Kidney glomerular epithelial cell (primary cell): ENCODE results near the gene AMZ1.
A peak's percentile ranks its signal among the peaks of the same experiment; 100 is the strongest.
"Not testable (repeated sequence)": the region's sequence is repeated elsewhere in the genome, so short reads cannot be mapped to it uniquely, and the experiment has no call there.

ENCODE experiments used
- DNase-seq: peaks from one replicate; lab custom pipeline; 2025; lab: John Stamatoyannopoulos, UW

Gene AMZ1

GRCh38 chr7:2670171-2670570 is 17.8 kb upstream of the AMZ1 start:
- DNase-seq, result no peak

- peak; percentile 4 for DNase-seq
Measured at GRCh38 chr7:2670720-2671391, 17.1 kb upstream of the AMZ1 start.

DNA sequence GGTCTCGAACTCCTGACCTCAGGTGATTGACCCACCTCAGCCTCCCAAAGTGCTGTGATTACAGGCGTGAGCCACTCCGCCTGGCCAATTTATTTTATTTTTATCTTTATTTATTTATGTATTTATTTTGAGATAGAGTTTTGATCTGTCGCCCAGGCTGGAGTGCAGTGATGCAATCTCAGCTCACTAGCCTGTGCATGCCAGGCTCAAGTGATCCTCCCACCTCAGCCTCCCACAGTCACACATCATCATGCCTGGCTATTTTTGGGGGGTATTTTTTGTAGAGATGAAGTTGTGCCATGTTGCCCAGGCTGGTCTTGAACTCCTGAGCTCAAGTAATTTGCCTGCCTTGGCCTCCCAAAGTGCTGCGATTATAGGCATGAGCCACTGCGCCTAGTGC is 14.8 kb upstream of the AMZ1 start:
- not testable (repeated sequence) for DNase-seq

DNA sequence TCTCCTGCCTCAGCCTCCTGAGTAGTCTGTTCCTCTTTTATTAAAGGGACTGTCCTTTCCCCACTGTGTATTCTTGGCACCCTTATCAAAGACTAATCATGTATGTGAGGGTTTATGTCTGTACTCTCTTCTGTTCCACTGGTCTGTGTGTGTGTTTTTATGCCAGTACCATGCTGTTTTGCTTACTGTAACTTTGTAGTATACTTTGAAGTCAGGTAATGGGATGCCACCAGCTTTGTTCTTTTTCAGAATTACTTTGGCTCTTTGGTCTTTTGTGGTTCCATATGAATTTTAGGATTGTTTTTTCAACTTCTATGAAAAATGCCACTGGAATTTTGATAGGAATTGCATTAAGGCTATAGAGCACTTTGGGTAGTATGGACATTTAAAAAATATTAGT is 14.1 kb upstream of the AMZ1 start:
- no peak for DNase-seq

DNA sequence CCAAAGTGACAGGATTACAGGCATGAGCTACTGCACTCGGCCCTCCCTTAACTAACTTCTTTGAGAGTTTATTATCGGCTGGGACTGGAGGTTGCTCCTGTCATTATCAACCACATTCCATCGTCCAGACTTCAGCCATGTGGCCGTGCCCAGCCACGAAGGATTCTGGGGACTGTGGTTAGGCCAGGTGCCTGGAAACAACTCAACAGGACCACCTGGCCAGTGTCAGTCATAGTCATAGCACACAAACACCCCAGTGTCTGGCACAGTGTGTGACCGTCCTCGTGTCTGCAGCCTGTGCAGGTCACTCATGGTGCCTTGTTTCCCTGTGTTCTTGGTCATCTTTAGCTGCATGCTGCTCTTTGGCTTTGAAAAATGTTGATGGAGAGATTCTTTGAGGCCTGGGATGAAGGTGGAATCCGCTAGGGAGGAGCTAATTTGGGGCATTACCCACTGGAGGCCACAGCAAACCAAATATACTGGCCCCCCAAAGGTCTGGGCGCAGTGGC is 12.7 kb upstream of the AMZ1 start:
- no peak for DNase-seq

DNA sequence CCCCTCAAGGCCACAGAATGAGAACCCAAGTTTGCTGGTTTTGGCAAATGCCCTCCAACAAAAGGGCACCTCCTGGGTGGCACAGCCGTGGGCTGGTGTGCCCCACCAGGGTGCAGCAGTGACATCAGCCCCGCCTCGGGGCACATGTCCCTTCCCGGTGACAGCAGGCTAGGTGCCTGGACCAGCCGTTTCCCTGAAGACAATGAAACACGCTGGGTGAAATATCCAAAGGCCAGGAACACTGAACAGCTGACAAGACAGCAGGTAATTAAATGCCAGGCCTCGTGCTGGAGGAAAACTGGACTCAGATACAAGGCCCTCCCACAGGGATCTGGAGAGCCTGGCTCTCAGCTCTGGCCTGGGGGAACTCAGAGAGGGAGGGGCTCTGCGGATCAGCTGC is 11.4 kb upstream of the AMZ1 start:
- DNase-seq, result not testable (repeated sequence)

DNA sequence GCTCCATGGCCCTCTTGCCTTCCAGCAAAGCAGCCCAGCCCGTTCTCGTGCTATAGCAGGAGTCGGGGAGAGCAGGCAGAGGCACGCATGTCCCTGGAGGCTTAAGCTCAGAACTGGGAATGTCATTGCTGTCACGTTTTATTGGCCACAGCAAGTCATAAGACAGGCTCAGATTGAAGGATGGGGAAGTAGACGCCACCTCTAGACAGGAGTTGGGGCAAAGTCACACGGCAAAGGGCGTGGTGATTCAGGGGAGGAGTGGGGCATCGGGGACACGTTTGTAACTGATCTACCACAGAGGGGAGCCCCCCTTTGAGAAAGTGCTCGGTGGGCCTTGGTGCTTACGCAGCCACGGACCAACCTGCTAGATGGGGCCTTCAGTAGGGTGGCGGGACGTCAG is 9.5 kb upstream of the AMZ1 start:
- DNase-seq, result not testable (repeated sequence)

- DNase-seq, result not testable (repeated sequence)
Measured at GRCh38 chr7:2679135-2680127, 8.6 kb upstream of the AMZ1 start.

DNA sequence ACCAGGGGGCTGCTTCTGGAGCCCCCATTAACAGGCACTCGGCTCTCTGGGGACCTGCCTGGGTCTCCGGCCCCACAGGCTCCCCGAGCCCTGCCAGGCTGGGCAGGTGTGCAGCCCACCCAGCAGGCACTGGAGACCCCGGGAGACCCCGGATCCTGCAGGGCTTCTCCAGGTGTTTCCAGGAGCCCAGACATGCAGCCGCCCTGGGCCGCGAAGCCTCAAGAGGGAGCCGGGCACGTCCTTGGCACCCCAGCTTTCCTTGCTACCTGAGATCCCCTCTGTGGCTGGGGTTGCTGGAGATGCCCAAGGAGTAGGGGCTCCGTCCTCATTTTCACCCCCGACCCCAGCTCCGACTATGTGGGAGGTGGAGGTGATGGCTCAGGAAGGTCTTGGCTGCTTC is 7.7 kb upstream of the AMZ1 start:
- DNase-seq, result no peak

- peak; percentile 40 for DNase-seq
Measured at GRCh38 chr7:2680792-2681490, 7.1 kb upstream of the AMZ1 start.

DNA sequence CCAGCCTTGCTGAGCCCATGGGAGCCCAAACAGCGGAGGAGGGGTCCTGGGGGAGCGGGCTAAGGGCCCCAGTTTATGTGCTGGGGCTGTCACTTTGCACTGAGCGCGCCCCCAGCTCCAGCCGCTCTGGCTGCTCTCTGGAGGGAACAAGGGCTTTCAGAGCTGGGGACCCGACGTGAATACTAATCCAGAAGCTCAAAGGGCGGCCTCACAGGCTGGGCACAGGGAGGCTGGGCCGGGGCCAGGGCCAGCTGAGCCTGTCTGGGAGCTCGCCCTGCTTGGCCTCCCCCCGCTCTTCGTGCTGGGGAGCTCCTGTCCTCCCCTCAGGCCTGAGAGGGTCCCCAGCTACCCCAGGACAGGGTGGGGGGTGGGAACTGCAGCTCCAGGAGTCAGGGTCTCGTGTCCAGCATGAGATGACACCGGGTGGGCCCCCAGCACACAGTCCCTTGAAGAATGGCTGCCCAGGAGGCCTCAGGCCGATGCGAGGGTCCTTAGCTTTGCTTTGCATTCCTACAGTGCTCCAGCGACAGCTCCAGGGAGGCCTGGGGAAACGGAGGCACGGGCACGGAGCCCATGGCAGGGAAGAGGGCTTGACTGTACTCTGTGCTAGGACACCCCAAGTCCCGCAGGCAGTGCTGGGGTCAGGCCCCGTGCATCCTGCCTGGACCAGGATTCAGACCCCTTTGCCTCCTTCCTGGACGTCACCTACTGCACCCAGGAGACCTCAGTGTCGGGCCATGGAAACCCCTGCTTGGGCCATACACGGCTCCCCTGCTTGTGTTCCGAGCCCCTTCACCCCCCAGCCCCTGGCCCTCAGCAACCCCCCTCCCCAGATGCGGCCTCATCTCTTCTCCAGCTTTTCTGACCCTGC is 5.8 kb upstream of the AMZ1 start:
- no peak for DNase-seq

DNA sequence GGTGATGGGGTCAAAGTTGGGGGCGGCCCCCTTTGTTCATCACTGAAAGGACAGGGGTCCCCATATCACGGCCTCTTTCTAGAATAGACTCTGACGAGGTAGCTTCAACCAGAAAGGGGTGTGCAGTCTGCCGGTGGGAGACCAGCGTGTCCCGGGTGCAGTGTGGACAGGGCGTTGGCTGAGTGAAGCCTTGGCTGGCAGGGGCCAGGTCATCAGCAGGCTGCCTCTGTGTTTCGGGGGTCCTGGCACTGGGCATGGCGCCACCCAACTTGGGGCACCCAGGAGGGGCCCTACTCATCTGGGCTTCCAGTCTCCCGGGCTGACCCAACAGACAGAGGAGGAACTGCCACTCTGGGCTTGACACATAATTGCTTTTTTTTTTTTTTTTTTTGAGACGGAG is 3.5 kb upstream of the AMZ1 start:
- no peak for DNase-seq

DNA sequence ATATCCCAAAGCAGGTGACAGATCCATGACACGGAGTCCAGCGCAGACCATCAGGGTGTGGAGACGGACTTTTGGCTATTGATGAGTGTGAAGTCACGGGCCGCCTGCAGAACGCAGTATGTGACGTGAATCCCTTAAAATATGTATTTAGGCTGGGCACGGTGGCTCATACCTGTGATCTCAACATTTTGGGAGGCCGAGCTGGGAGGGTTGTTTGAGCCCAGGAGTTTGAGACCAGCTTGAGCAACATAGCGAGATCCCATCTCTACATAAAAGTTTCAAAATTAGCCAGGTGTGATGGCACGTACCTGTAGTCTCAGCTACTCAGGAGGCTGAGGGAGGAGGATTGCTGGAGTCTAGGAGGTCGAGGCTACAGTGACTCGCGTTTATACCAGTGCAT is 1.9 kb upstream of the AMZ1 start:
- DNase-seq, result no peak

GRCh38 chr7:2687338-2687869 is 598 bp upstream of the AMZ1 start:
- peak; percentile 95 for DNase-seq

GRCh38 chr7:2688409-2689342 is 674 bp downstream of the AMZ1 start:
- peak; percentile 31 for DNase-seq

DNA sequence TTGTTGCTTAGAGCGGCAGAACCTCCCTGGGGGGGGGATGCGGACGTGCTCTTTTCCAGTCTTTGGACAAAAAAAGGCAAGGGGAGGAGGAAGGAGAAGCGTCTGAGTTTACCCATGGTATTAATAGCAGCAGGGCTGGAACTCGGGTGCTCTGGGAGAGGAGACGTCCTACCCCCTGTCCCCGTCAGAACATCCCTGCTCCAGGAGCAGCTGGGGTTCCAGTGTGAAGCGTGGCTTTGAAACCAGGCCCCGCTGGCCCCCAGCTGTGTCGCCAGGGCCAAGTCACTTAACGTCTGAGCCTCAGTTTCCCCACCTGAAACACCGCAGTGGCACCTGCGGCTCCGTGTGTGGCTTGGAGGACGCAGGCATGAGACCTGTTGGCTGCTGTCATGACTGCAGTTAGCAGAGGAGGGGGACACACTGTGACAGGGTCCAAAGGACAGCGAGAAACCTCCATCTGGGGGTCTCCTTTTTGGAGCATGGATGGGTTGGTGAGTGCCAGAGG is 1.4 kb downstream of the AMZ1 start:
- DNase-seq, result no peak

DNA sequence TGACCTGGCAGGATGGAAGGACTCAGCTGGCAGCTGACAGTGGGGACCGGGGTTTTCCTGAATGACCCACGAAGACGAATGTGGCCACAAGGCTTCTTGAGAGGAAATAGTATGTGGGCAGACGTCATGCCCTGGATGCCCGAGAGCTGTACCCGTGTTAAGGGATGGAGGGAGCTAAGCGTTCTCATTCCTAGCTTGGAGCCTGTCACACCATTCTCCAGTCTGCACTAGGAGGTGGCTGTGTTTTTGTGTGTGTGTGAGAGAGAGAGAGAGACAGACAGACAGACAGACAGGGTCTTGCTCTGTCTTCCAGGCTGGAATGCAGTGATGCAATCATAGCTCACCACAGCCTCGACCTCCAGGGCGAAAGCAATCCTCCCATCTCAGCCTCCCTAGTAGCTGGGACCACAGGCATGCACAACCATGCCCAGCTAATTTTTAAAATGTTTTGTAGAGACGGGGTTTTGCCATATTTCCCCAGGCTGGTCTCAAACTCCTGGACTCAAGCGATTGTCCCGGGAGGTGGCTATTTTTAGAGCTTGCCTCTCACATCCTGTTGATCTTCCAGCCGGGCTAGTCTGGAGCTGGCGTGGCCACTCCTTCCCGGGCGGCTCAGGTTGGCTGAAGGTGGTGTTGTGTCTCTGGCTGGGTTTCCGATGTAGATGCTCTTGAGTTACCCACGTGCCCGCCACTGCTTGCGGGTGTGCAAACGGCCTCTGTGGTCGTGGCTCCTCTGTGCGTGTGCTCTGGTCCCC is 2.1 kb downstream of the AMZ1 start:
- DNase-seq, result peak; percentile 52

GRCh38 chr7:2691011-2691707 is 3.2 kb downstream of the AMZ1 start:
- DNase-seq, result no peak
